ENCODE measurements around the gene SLC35G1. TPM values are rescaled to one million over a fixed set of nuclear protein-coding genes. Genes with fewer than 3 reads are reported as not detected.

Gene SLC35G1
- total RNA-seq, 1 experiment from 2014 or later: 6.9 TPM

DNA sequence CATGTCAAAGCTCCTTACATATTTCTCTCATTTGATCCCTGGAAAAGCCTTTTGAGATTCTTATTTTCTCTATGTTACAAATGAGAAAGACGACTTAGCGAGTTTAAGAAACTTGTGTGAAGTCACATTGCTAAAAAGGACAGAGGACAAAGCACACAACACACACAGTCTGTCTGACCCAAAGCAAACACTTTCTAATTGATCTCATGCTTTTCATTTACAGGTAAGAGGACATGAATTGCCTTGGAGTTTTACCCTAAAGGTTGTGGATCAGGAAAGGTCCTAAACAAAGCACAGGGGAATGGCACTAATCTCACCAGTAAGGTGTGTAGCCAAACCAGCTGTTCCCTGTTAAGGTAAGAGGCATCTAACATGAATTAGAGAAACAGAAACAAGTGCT, 18.7 kb downstream of the SLC35G1 start:
- intact Hi-C loops (cut with micrococcal nuclease): loop anchor here (2.0 to 10.0 kb wide), 2 partner anchors 164 to 312 kb away; no protein-coding TSS in a partner anchor

DNA sequence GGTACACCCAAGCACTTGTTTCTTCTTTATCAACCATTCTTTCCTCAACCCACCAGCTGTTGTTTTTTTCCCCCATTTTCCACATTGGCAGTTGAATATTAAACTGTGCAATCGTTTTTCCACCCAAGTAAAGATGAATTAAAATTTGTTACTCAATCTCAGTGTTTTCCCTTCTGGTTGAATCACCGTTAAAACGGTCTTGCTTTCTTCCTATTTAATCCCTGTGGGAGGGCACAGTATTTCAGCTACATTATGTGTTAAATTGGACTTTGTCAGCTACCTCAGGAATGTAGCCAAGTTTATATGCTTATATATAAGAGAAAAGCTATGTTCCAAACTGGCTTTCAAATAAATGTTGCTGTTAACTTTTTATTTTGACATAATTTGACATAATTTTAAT, 19.9 kb downstream of the SLC35G1 start:
- Histone ChIP-seq H2AFZ (ENCODE audit: low read length) (no peak overlapping the region), H4K20me1 (ENCODE audit: low read length) (no peaks in the 10 kb centered on the region), H3K4me3 (ENCODE audit: low read length) (no peak overlapping the region), H3K4me2 (ENCODE audit: low read length) (no peak overlapping the region), H3F3A (ENCODE audit: low read length, unreplicated experiment) (no peaks in the 10 kb centered on the region), H3K79me2 (ENCODE audit: low read length) (no peaks in the 10 kb centered on the region), H3K9me3 (ENCODE audit: low read length) (no peaks in the 10 kb centered on the region), H3K9ac (ENCODE audit: low read length) (no peak overlapping the region), H3K36me3 (ENCODE audit: low read depth, low read length) (no peaks in the 10 kb centered on the region), H3K9me2 (replicated peaks; ENCODE audit: low read length) (no peaks in the 10 kb centered on the region), H3K4me1 (ENCODE audit: insufficient read depth, low read length) (no peaks in the 10 kb centered on the region), H3K27me3 (ENCODE audit: low read length) (no peaks in the 10 kb centered on the region), H3K27ac (ENCODE audit: low read length) (no peak overlapping the region)
- no peak for TF ChIP-seq EZH2 (IDR thresholded peaks at IDR 0.05; ENCODE audit: low read length, unreplicated experiment)
- TF ChIP-seq, protein P1, sequence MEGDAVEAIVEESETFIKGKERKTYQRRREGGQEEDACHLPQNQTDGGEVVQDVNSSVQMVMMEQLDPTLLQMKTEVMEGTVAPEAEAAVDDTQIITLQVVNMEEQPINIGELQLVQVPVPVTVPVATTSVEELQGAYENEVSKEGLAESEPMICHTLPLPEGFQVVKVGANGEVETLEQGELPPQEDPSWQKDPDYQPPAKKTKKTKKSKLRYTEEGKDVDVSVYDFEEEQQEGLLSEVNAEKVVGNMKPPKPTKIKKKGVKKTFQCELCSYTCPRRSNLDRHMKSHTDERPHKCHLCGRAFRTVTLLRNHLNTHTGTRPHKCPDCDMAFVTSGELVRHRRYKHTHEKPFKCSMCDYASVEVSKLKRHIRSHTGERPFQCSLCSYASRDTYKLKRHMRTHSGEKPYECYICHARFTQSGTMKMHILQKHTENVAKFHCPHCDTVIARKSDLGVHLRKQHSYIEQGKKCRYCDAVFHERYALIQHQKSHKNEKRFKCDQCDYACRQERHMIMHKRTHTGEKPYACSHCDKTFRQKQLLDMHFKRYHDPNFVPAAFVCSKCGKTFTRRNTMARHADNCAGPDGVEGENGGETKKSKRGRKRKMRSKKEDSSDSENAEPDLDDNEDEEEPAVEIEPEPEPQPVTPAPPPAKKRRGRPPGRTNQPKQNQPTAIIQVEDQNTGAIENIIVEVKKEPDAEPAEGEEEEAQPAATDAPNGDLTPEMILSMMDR (conservative IDR thresholded peaks at IDR 0.05; ENCODE audit: low read depth, low read length): no peak
- no peak for TF ChIP-seq EZH2phosphoT487 (IDR thresholded peaks at IDR 0.05; ENCODE audit: borderline replicate concordance, low read length)
- ChIA-PET POLR2A (ENCODE audit: unreplicated experiment) (no interaction called here), CTCF (no interaction called here)
- no TSS peak for BruUV-seq (replicated peaks)
- DNase-seq (no peak), ATAC-seq (no peak)
- intact Hi-C loops (cut with micrococcal nuclease): loop anchor here (2.0 to 10.0 kb wide), 2 partner anchors 163 to 311 kb away; no protein-coding TSS in a partner anchor

More for the DNA sequence above, 18.7 kb downstream of the SLC35G1 start:
- no TSS peak for BruUV-seq (replicated peaks)
- ATAC-seq: no peak
- Histone ChIP-seq H3K4me3 (ENCODE audit: low read length) (no peak overlapping the region), H3K27me3 (ENCODE audit: low read length) (no peaks in the 10 kb centered on the region), H3K4me2 (ENCODE audit: low read length) (no peak overlapping the region), H2AFZ (ENCODE audit: low read length) (no peak overlapping the region), H4K20me1 (ENCODE audit: low read length) (no peaks in the 10 kb centered on the region), H3K9me3 (ENCODE audit: low read length) (no peaks in the 10 kb centered on the region), H3F3A (ENCODE audit: low read length, unreplicated experiment) (no peaks in the 10 kb centered on the region), H3K27ac (ENCODE audit: low read length) (no peak overlapping the region), H3K79me2 (ENCODE audit: low read length) (no peaks in the 10 kb centered on the region), H3K36me3 (ENCODE audit: low read depth, low read length) (no peaks in the 10 kb centered on the region), H3K4me1 (ENCODE audit: insufficient read depth, low read length) (no peaks in the 10 kb centered on the region), H3K9me2 (replicated peaks; ENCODE audit: low read length) (no peaks in the 10 kb centered on the region), H3K9ac (ENCODE audit: low read length) (no peak overlapping the region)
- ChIA-PET POLR2A (ENCODE audit: unreplicated experiment) (no interaction called here), CTCF (no interaction called here)
- no peak for DNase-seq
- TF ChIP-seq, protein P1 (conservative IDR thresholded peaks at IDR 0.05; ENCODE audit: low read depth, low read length): no peak
- no peak for TF ChIP-seq EZH2phosphoT487 (IDR thresholded peaks at IDR 0.05; ENCODE audit: borderline replicate concordance, low read length)

DNA sequence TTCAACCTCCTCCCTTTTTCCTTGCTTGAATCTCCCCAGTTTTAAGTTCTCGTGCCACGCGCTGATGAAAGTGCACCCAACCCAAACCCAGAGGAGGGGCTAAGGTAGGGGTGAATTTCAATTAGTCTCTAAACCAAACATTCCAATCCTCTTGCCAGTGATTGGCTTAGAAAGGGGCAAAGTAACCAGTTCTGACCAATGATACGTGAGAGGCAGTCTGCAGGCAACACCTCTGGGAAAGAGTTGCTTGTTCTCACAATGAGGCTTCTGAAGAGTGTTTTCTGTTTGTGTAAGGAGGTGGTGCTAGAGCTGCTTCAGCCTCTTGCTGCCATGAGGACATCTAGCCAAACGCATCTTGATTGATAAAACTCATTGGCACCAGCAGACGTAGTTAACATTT, 21.8 kb downstream of the SLC35G1 start:
- Histone ChIP-seq H3K4me3 (ENCODE audit: low read length) (no peak overlapping the region), H3K9me2 (replicated peaks; ENCODE audit: low read length) (no peaks in the 10 kb centered on the region), H3K79me2 (ENCODE audit: low read length) (no peaks in the 10 kb centered on the region), H3K27me3 (ENCODE audit: low read length) (no peaks in the 10 kb centered on the region), H3K4me1 (ENCODE audit: insufficient read depth, low read length) (no peaks in the 10 kb centered on the region), H2AFZ (ENCODE audit: low read length) (no peak overlapping the region), H3F3A (ENCODE audit: low read length, unreplicated experiment) (no peaks in the 10 kb centered on the region), H3K9ac (ENCODE audit: low read length) (no peak overlapping the region), H3K36me3 (ENCODE audit: low read depth, low read length) (no peaks in the 10 kb centered on the region), H3K27ac (ENCODE audit: low read length) (no peak overlapping the region), H3K9me3 (ENCODE audit: low read length) (no peaks in the 10 kb centered on the region), H3K4me2 (ENCODE audit: low read length) (no peak overlapping the region), H4K20me1 (ENCODE audit: low read length) (no peaks in the 10 kb centered on the region)
- intact Hi-C loops (cut with micrococcal nuclease): loop anchor here (5.0 to 10.0 kb wide), 2 partner anchors 77 to 309 kb away; partner anchors contain the start of gene PLCE1
- no peak for DNase-seq
- no TSS peak for BruUV-seq (replicated peaks)
- TF ChIP-seq, protein P1 (conservative IDR thresholded peaks at IDR 0.05; ENCODE audit: low read depth, low read length): no peak
- TF ChIP-seq EZH2 (IDR thresholded peaks at IDR 0.05; ENCODE audit: low read length, unreplicated experiment): no peak
- TF ChIP-seq EZH2phosphoT487 (IDR thresholded peaks at IDR 0.05; ENCODE audit: borderline replicate concordance, low read length): no peak
- ChIA-PET POLR2A (ENCODE audit: unreplicated experiment) (no interaction called here), CTCF (interaction anchor here (0.7 to 1.4 kb wide), 2 partner anchors 399 to 528 kb away, joined by 4 to 7 read pairs; no protein-coding TSS in a partner anchor)
- ATAC-seq: no peak
